ENCODE measurements around the gene IQCN. TPM values are rescaled to one million over a fixed set of nuclear protein-coding genes. Genes with fewer than 3 reads are reported as not detected.

Gene IQCN
- total and polyA plus RNA-seq, 2 of the 4 experiments (the other 2 are of a cell fraction) = 0.18 to 0.67 TPM

DNA sequence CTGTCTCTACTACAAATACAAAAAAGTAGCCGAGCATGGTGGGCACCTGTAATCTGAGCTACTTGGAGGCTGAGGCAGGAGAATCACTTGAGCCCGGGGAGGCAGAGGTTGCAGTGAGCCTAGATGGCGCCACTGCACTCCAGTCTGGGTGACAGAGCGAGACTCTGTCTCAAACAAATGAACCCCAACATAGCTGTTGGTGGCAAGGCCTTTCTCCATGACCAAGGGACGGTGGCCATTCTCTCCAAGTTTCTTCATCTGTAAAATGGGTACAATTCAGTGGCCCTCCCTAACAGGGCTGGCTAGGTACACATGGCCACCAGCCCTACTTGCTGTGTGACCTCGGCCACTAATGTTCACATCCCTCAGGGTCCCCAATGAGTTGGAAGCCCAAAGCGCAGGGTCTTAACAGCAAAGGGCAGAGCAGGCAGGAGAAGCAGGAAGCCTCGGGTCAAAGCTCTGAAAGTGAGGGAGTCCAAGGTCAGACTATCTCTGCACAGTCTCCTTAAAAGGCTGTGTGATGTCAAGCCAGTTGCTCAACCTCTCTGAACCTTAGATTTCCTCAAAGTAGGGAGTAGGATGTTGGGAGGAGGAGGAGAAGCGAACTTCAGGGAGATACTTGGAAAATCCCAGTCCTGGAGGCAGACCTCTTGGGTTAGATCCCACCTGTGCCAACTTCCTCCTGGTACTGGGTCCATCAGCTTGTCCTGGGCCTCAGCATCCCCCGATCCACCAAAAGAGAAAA is 4.4 kb upstream of the IQCN start:
- intact Hi-C loops (cut with micrococcal nuclease) (loop anchor here (1.0 to 5.0 kb wide), 4 partner anchors 45 to 139 kb away; partner anchors contain the start of genes LSM4 and SSBP4), dilution Hi-C loops (cut with HindIII; ENCODE audit: low sequenced_read_pairs, unreplicated experiment) (no loop called here), in situ Hi-C loops (cut with MboI; ENCODE audit: low sequenced_read_pairs) (loop anchor here (5.0 to 10.0 kb wide), 2 partner anchors 44 to 126 kb away; partner anchors contain the start of gene LSM4)
- H4K91ac ChIP-seq (ENCODE audit: insufficient read depth, low read depth, low read length) = no peak overlapping the region
- H2AFZ ChIP-seq (replicated peaks; ENCODE audit: low read length, poor library complexity) = peak overlapping the region; percentile 55
- no peaks in the 10 kb centered on the region for H3K9me3 ChIP-seq (ENCODE audit: control insufficient read depth, insufficient read depth, low read length)
- peaks cover 63% of the 10 kb centered on the region for H4K20me1 ChIP-seq (ENCODE audit: insufficient read depth, low read length)
- no peaks in the 10 kb centered on the region for H3K27me3 ChIP-seq (ENCODE audit: control insufficient read depth, insufficient read depth, low read length)
- no TSS peak for BruUV-seq (replicated peaks)
- no peak overlapping the region for H3K18ac ChIP-seq (ENCODE audit: low read depth, low read length)
- H3K4ac ChIP-seq (ENCODE audit: low read depth, low read length) = peak overlapping the region; percentile 83
- no peak overlapping the region for H2BK20ac ChIP-seq (ENCODE audit: low read depth, low read length)
- no peak overlapping the region for H4K5ac ChIP-seq (ENCODE audit: low read depth, low read length)
- H2AK9ac ChIP-seq (replicated peaks; ENCODE audit: low read depth, low read length, poor library complexity) = peak overlapping the region; percentile 45
- peak overlapping the region; percentile 80; the same call in 1 of the 2 replicates for H2AK5ac ChIP-seq (ENCODE audit: low read depth, low read length)
- peaks cover 28% of the 10 kb centered on the region for H3K4me1 ChIP-seq (ENCODE audit: control insufficient read depth, insufficient read depth, low read length)
- H3K9ac ChIP-seq (ENCODE audit: low read depth, low read length) = peak overlapping the region; percentile 84
- CTCF ChIA-PET = interaction anchor here (0.5 to 4.8 kb wide), 19 partner anchors 14 to 279 kb away, joined by 3 to 49 read pairs (median 4); partner anchors contain the start of genes LSM4 and SSBP4
- peak overlapping the region; percentile 49 for H3K23ac ChIP-seq (ENCODE audit: low read depth, low read length)
- DNase-seq = no peak
- H3K56ac ChIP-seq (ENCODE audit: extremely low read depth, insufficient read depth, low read length) = peak overlapping the region; percentile 46
- no peak overlapping the region for H2BK15ac ChIP-seq (ENCODE audit: low read depth, low read length)
- POLR2A ChIA-PET (ENCODE audit: unreplicated experiment) = interaction anchor here (0.5 to 1.6 kb wide), 5 partner anchors 21 to 44 kb away, joined by 4 to 30 read pairs (median 5); partner anchors contain the start of gene LSM4
- no peak overlapping the region for H2BK120ac ChIP-seq (ENCODE audit: low read depth, low read length)
- peak overlapping the region; percentile 86 for H3K4me2 ChIP-seq (ENCODE audit: low read depth, low read length)
- TF ChIP-seq, protein P1, sequence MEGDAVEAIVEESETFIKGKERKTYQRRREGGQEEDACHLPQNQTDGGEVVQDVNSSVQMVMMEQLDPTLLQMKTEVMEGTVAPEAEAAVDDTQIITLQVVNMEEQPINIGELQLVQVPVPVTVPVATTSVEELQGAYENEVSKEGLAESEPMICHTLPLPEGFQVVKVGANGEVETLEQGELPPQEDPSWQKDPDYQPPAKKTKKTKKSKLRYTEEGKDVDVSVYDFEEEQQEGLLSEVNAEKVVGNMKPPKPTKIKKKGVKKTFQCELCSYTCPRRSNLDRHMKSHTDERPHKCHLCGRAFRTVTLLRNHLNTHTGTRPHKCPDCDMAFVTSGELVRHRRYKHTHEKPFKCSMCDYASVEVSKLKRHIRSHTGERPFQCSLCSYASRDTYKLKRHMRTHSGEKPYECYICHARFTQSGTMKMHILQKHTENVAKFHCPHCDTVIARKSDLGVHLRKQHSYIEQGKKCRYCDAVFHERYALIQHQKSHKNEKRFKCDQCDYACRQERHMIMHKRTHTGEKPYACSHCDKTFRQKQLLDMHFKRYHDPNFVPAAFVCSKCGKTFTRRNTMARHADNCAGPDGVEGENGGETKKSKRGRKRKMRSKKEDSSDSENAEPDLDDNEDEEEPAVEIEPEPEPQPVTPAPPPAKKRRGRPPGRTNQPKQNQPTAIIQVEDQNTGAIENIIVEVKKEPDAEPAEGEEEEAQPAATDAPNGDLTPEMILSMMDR (conservative IDR thresholded peaks at IDR 0.05; ENCODE audit: low read depth, low read length) = peak; percentile 24
- TF ChIP-seq NFE2L2 (IDR thresholded peaks at IDR 0.05; ENCODE audit: low read depth, low read length) = no peak
- TF ChIP-seq CEBPB (IDR thresholded peaks at IDR 0.05; ENCODE audit: low read depth, low read length) = peak; percentile 45
- H3K36me3 ChIP-seq (ENCODE audit: control insufficient read depth, insufficient read depth, low read length) = peaks cover 14% of the 10 kb centered on the region
- H3K27ac ChIP-seq (ENCODE audit: insufficient read depth, low read length) = peak overlapping the region; percentile 43
- 100% methylated on average over 2 of the region's 10 CpGs; no CpG with 5 or more reads in 1 of the 2 experiments for WGBS, 2 experiments (ENCODE audit: extremely low coverage in 2 of 2, insufficient read length in 1 of 2)
- H3K9me1 ChIP-seq (ENCODE audit: insufficient read depth, low read length) = peaks cover 8% of the 10 kb centered on the region
- peaks cover 9 to 71% of the 10 kb centered on the region in 2 experiments for H3K79me1 ChIP-seq (ENCODE audit: low read depth in 1 of 2, low read length in 2 of 2)
- H2BK5ac ChIP-seq (ENCODE audit: low read depth, low read length, poor library complexity, severe bottlenecking) = no peak overlapping the region
- H3K4me3 ChIP-seq (ENCODE audit: insufficient read depth, low read depth, low read length) = peak overlapping the region; percentile 95
- H4K8ac ChIP-seq (ENCODE audit: low read depth in 2 of 2, low read length in 2 of 2) = peak overlapping the region in 1 of 2 experiments; percentile 37; a peak in 2 of 4 replicates
- H3K14ac ChIP-seq (replicated peaks; ENCODE audit: low read depth, low read length) = peak overlapping the region; percentile 77; the same call in 1 of the 2 replicates
- ATAC-seq (ENCODE audit: low read depth) = no peak

Measured in IMR-90 (cell line).